ENCODE measurements around the gene ABCG8. TPM values are rescaled to one million over a fixed set of nuclear protein-coding genes. Genes with fewer than 3 reads are reported as not detected.

ABCG8 gene
- total RNA-seq, 1 donor from 2014 or later, result not detected

GRCh38 chr2:43796206-43796605 is 42.6 kb upstream of the ABCG8 start:
- no peak for DNase-seq (ENCODE audit: extremely low spot score, unreplicated experiment)
- no peaks in the 10 kb centered on the region for H3K27me3 Mint-ChIP-seq (ENCODE audit: unreplicated experiment)
- no peak for TF ChIP-seq CTCF (IDR thresholded peaks at IDR 0.05)
- H3K9me3 Mint-ChIP-seq (ENCODE audit: unreplicated experiment), result no peaks in the 10 kb centered on the region
- peaks cover 9% of the 10 kb centered on the region for H3K4me1 Mint-ChIP-seq (ENCODE audit: unreplicated experiment)
- H3K27ac Mint-ChIP-seq (ENCODE audit: unreplicated experiment), result no peak overlapping the region
- H3K36me3 Mint-ChIP-seq (ENCODE audit: unreplicated experiment), result peaks cover 25% of the 10 kb centered on the region
- no peak overlapping the region for H3K4me3 Mint-ChIP-seq (ENCODE audit: unreplicated experiment)

- peaks cover 34% of the 10 kb centered on the region for H3K36me3 Mint-ChIP-seq (ENCODE audit: unreplicated experiment)
- DNase-seq (ENCODE audit: extremely low spot score, unreplicated experiment), result no peak
- no peak overlapping the region for H3K27ac Mint-ChIP-seq (ENCODE audit: unreplicated experiment)
- H3K27me3 Mint-ChIP-seq (ENCODE audit: unreplicated experiment), result no peaks in the 10 kb centered on the region
- TF ChIP-seq CTCF (IDR thresholded peaks at IDR 0.05), result peak; percentile 20
- H3K4me1 Mint-ChIP-seq (ENCODE audit: unreplicated experiment), result peaks cover 3% of the 10 kb centered on the region
- H3K9me3 Mint-ChIP-seq (ENCODE audit: unreplicated experiment), result no peaks in the 10 kb centered on the region
- no peak overlapping the region for H3K4me3 Mint-ChIP-seq (ENCODE audit: unreplicated experiment)
Measured at GRCh38 chr2:43798300-43798699, 40.5 kb upstream of the ABCG8 start.

DNA sequence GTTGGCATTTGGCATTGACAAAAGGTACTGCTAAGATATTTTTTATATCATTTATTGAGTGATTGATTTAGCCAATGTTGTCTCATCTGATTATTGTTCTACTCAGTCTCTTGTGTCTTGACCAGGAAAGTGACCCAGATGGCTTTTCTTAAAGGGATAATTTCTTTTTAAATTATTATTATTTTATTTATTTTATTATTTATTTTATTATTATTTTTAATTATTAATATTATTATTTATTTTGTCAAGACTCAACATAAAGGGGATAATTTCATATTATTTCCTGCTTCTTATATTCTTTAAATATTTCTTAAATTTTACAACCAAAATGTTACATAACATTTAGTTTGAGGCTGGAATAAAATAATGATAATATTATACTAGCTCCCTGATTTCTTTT is 37.9 kb upstream of the ABCG8 start:
- H3K9me3 Mint-ChIP-seq (ENCODE audit: unreplicated experiment), result no peaks in the 10 kb centered on the region
- H3K36me3 Mint-ChIP-seq (ENCODE audit: unreplicated experiment), result peaks cover 31% of the 10 kb centered on the region
- H3K4me3 Mint-ChIP-seq (ENCODE audit: unreplicated experiment), result no peak overlapping the region
- DNase-seq (ENCODE audit: extremely low spot score, unreplicated experiment), result no peak
- H3K27ac Mint-ChIP-seq (ENCODE audit: unreplicated experiment), result no peak overlapping the region
- H3K27me3 Mint-ChIP-seq (ENCODE audit: unreplicated experiment), result no peaks in the 10 kb centered on the region
- H3K4me1 Mint-ChIP-seq (ENCODE audit: unreplicated experiment), result peaks cover 4% of the 10 kb centered on the region
- no peak for TF ChIP-seq CTCF (IDR thresholded peaks at IDR 0.05)

DNA sequence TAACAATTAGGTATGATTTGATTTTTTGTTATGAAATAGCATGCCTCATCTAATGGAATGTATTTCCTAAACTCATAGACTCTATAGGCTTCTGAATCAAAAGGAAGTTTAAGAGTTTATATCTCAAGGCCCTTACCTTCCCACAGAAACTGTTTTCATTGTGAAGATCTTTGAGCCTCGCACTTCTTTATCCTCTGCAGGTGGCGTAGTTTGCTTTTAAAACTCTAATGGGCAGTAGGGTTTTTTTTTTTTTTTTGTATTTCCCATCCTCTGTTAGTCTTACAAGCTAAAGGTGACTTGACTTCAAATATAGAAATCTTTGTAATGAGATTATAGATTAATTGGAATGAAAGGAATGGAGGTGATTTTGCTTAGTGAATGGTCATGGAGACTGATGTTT is 36.6 kb upstream of the ABCG8 start:
- no peak overlapping the region for H3K27ac Mint-ChIP-seq (ENCODE audit: unreplicated experiment)
- peaks cover 4% of the 10 kb centered on the region for H3K4me1 Mint-ChIP-seq (ENCODE audit: unreplicated experiment)
- no peaks in the 10 kb centered on the region for H3K27me3 Mint-ChIP-seq (ENCODE audit: unreplicated experiment)
- peaks cover 32% of the 10 kb centered on the region for H3K36me3 Mint-ChIP-seq (ENCODE audit: unreplicated experiment)
- no peak overlapping the region for H3K4me3 Mint-ChIP-seq (ENCODE audit: unreplicated experiment)
- DNase-seq (ENCODE audit: extremely low spot score, unreplicated experiment), result no peak
- no peak for TF ChIP-seq CTCF (IDR thresholded peaks at IDR 0.05)
- H3K9me3 Mint-ChIP-seq (ENCODE audit: unreplicated experiment), result no peaks in the 10 kb centered on the region

DNA sequence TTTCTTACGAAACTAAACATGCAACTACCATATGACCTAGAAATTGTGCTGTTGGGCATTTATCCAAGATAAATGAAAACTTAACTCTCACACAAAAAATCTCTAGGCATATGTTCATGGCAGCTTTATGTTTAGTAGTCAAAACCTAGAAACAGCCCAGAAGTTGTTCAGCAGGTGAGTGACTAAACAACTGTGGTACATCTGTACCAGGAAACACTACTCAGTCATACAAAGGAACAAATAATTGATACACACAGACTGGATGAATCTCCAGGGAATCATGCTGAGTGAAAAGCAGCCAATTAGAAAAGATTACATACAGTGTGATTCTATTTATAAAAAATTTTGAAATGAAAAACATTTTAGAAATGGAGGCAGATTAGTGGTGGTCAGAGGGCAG is 35.7 kb upstream of the ABCG8 start:
- Mint-ChIP-seq H3K27me3 (ENCODE audit: unreplicated experiment) (no peaks in the 10 kb centered on the region), H3K4me3 (ENCODE audit: unreplicated experiment) (no peak overlapping the region), H3K9me3 (ENCODE audit: unreplicated experiment) (no peaks in the 10 kb centered on the region), H3K36me3 (ENCODE audit: unreplicated experiment) (peaks cover 38% of the 10 kb centered on the region), H3K4me1 (ENCODE audit: unreplicated experiment) (peaks cover 4% of the 10 kb centered on the region), H3K27ac (ENCODE audit: unreplicated experiment) (no peak overlapping the region)
- no peak for TF ChIP-seq CTCF (IDR thresholded peaks at IDR 0.05)
- no peak for DNase-seq (ENCODE audit: extremely low spot score, unreplicated experiment)
